Stimulated activated CD8-positive, alpha-beta memory T cell treated with anti-CD3 and anti-CD28 coated beads, Interleukin-7, amount 100 ng/mL, for 4 hours (primary cell): ENCODE results near the gene PARD3.

Experiments
- DNase-seq, 2 donors: peaks; one replicate each; pipeline ENCODE4 v3.0.0-alpha.2; 2020; ENCODE audit warnings: low read depth in 2 of 2

Gene PARD3

DNA sequence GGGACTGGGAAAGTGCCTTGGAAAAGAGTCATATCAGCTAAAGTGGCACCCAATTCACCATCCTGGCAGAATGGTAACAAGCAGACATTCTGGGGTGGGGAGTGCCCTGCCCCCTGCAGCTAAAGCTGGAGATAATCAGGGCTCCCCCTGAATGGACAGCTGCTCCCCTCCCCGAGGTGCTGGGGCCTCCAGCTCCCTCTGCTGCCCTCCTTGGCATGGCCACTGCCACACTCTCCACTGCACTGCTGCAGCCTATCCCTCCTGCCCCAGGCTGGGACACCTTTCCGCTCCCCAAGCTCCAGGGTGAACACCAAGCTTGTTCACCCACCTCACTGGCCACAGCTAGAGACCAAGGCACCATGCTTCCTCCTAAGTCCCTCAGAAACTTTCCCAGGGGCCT is 9.8 kb upstream of the PARD3 start:
- DNase-seq: no peak

DNA sequence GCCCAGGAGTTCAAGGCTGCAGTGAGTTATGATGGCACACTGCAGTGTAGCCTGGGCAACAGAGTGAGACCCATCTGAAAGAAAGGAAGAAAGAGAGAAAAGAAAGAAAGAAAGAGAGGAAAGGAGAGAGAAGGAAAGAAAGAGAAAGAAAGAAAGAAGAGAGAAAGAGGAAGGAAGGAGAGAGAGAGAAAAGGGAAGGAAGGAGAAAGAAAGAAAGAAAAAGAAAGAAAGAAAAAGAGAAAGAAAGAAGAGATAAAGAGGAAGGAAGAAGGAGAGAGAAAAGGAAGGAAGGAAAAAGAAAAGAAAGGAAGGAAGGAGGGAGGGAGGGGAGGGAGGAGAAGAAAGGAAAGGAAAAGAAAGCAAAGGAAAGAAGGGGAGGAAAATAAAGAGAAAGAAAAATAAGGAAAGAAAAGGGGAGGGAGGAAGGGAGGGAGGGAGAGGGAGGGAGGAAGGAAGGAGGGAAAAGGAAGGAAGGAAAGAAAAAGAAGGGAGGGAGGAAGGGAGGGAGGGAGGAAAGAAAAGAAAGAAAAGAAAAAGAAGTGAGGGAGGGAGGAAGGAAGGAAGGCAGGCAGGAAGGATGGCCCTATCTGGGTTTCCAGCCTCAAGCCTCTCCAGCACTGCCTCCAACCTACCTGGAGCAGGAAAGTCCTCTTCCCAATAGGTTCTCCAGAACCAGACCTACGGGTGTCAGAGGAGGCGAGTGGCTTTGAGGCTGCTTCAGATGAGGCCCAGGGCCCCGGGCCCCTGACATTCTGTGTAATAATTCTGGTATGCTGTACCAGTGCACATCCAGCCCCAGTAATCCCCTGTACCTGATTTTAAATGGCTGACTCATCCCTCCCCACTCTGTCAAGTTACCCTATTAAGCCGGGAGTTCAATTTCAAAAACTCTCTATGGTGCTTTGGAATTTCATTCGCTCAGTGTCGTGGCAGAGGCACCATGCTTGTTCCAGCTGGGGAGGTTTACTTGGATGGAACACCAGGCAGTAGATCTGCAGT is 6.8 kb upstream of the PARD3 start:
- DNase-seq: no peak

- no peak for DNase-seq
Measured at GRCh38 chr10:34817586-34817985, 2.5 kb upstream of the PARD3 start.

DNA sequence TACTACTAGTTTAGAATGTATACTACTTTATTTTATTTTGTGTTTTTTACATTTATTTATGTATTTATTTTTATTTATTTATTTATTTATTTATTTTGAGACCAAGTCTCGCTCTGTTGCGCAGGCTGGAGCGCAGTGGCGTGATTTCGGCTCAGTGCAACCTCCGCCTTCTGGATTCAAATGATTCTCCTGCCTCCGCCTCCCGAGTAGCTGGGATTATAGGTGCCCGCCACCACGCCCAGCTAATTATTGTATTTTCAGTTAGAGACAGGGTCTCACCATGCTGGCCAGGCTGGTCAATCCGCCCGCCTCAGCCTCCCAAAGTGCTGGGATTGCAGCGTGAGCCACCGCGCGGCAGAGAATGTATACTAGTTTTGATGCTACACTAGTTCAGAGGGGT is 2.0 kb upstream of the PARD3 start:
- no peak for DNase-seq

DNA sequence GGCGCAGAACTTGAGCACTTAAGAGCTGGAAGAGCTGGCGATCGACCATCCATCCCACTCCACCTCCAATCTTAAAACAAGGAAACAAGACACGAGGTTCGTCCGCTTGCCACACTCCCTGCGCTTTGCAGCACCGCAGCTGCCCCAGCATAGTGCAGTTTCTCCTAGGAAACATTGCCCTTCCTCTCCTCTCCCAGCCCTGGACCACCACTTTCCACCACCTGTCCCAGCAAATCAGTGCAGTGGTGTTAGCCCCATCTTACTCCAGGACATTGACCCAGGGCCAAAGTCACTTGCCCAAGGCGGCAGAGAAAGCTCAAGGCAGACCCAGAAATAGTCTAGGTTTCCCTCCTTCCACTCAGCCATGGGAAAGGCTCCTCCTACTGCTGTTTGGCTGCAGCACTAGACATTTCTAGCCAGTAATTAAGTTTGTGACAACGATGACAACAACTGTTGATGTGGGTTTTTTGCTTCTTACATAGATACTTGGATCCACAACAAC is 1.5 kb upstream of the PARD3 start:
- DNase-seq: no peak

GRCh38 chr10:34816085-34816496 is 995 bp upstream of the PARD3 start:
- DNase-seq: no peak

GRCh38 chr10:34814913-34815184 is 247 bp downstream of the PARD3 start:
- no peak for DNase-seq

GRCh38 chr10:34814223-34814912 is 728 bp downstream of the PARD3 start:
- no peak for DNase-seq

DNA sequence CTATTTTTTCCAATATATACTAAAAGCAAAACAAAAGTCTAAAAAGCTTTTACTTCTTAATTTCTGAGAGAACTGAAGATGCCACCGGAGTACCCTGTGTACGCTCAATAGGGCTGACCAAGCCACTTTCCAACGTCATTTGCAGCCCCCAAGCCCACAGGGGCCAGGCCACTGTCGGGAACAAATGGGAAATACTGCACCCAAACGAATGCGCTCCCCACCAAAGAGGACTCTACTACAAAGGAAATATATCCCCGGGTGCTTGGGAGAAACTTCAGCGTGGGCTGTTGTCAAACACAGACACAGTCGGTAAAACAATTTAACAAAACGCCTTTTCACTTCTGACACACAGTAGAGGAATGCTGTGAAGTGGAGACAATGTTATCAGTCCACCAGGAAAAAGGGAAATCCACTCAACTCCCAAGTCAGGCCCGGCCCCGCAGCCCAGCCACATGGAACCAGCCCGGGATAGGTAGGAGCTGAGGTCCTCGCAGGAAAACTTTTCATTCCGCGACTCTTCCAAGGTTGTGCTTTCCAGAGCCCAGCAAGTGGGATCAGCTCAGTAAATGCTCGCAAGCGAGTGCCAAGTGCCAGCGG is 1.4 kb downstream of the PARD3 start:
- DNase-seq: no peak

GRCh38 chr10:34812771-34813170 is 2.3 kb downstream of the PARD3 start:
- no peak for DNase-seq

DNA sequence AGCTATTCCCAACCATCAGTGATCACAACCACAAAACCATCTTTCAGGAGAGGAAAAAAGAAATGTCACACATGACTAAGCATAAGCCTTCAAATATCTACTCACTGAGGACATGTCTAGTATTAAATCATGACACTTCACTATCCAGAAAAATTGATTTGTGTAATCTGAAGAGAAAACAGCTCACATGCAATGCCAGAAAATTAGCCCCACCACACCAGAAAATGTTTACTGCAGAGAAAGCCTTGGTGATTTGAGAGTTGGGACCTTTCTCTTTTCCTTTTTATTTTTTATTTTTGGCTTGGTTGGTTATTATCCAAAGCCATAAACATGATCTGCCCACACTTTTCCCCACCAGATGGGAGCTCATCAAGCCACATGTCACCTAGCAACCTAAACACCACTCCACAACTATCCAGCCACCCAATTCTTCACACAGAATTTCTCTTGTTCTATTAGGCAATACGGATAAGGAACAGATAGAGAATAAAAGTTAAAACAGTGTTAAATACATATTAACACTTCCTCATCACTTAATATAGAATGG is 3.1 kb downstream of the PARD3 start:
- DNase-seq: no peak

DNA sequence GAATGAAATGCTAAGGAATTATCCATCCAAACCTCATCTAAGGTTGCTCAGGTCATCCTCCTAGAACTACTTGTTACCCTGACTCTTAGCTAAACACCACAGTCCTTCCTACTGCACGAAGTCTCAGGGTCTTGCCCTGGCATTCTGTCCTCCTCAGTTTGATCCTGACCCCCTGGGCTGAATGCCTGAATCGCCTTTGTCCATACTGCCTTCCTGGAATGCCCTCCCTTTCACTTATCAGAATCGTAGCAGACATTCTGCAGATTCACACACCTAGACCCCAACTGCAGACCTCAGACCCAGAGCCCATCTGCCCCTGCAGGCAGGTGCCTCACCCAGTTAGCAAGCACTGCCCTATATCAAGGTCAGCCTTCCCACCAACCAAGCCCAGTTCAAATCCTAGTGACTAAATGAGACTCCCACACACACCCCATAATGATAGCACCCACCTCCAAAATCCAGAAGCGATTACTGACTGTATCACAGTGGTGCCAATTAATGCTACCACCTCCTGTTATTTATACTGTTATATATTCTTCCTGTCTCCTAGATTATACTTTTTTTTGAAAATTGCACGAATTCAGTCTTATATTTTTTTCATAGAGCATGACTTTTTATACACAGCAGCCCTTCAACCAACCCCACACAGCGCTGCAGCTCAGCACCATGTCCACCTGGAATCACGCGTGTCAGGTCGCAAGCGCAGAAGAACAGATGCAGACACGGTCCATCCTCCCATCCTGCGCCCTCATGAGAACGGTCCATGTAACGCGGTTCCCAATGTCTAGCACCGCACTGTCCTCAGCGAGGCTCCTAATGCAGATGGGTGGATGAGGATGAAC is 3.7 kb downstream of the PARD3 start:
- no peak for DNase-seq

GRCh38 chr10:34809796-34810195 is 5.3 kb downstream of the PARD3 start:
- DNase-seq: no peak

- no peak for DNase-seq
Measured at GRCh38 chr10:34808801-34809745, 6.0 kb downstream of the PARD3 start.

- DNase-seq: no peak
Measured at GRCh38 chr10:34808336-34808735, 6.8 kb downstream of the PARD3 start.

GRCh38 chr10:34804306-34804705 is 10.8 kb downstream of the PARD3 start:
- DNase-seq: no peak

- DNase-seq: no peak
Measured at GRCh38 chr10:34802692-34803091, 12.4 kb downstream of the PARD3 start.

DNA sequence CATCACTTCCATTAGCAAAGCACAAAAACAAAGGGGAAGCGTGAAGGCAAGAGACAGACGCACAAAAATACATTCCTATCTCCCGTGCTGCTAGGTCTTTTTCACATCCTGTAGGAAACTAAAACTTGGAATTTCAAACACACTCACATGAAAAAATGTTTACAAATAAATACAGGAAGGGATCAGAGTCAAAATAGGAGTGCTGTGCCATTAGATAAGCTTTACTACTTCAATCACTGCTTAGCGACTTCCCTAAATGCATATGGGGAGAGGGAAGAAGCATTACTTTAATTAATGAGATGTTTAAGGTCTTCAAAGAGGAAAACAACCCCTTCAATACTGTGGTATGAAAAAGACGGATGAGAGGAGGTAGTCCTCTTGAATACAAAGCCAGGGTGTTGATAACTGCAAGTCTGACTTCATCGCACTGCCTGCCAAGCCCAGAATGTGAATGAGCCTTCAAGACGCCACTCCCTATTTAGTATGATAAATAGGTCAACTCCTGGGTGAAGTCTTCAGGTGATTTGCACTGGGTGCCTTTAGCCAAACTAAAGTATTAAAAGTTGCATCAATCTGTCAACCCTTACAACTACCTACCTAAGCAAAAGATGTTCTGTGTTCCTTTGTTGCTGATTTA is 13.9 kb downstream of the PARD3 start:
- DNase-seq: no peak

DNA sequence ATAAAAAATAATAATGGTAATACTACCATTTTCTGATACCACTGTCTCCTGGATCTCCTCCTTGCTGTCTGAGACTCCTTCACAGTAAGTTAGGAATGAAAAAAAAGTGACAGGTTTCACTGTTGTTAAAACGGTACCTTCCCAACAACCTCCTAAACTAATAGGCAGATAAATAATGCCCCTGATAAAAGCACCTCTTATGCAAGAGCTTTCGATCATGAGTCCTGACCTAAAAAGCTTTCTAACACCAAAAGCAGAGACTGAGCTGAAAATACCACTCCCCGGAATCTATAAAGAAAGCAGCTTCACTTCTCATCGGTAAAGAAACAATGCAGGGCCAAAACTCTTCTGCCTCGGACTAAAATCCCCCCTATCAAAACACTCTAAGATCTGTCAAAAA is 14.5 kb downstream of the PARD3 start:
- DNase-seq: no peak

DNA sequence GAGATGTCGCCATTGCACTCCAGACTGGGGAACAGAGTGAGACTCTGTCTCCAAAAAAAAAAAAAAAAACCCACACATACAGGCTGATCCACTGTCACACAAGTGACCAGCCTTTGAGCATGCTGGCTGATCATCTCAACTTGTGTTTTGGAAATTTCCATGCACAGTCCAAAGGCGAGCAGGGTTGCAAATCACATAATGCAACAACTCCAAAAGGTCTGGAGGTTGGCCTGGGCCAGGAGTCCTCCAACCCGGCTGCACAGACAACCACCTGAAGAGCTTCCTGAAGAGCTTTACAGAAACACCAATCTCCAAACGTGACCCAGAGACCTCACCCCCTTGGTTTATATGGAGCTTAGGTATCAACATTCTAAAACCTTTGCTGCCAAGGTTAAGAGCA is 16.4 kb downstream of the PARD3 start:
- no peak for DNase-seq
